GM18498 (cell line): Measurements from ENCODE around the gene ST6GALNAC1.
A peak's percentile ranks its signal among the peaks of the same experiment; 100 is the strongest.
"Not testable (repeated sequence)": the region's sequence is repeated elsewhere in the genome, so short reads cannot be mapped to it uniquely, and the experiment has no call there.

Experiments used
- ATAC-seq: cut with Tn5 transposase; IDR thresholded peaks from one replicate; pipeline ENCODE4 v1.9.1; 2021; ENCODE audit warnings: mild to moderate bottlenecking, moderate library complexity; ENCODE audit not compliant: unreplicated experiment

Gene ST6GALNAC1

DNA sequence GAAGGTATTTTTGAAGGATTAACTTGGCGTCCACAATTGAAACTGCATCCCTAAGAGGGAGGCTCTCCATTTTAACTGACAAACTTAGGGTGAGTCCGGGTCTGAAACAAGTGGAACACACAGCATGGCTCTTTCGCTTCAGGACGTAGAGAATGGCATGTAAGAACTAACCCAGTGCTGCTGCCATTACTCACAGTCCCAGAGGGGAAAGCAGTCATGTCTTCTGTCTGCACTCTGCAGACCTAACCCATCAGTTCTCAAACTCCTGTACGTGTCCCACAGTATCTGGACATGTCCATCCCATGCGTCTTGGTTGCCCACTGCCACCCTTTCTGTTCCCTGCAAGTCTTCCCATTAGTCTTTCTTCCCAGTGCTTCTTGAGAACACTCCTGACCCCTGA is 563 bp downstream of the ST6GALNAC1 start:
- no peak for ATAC-seq

DNA sequence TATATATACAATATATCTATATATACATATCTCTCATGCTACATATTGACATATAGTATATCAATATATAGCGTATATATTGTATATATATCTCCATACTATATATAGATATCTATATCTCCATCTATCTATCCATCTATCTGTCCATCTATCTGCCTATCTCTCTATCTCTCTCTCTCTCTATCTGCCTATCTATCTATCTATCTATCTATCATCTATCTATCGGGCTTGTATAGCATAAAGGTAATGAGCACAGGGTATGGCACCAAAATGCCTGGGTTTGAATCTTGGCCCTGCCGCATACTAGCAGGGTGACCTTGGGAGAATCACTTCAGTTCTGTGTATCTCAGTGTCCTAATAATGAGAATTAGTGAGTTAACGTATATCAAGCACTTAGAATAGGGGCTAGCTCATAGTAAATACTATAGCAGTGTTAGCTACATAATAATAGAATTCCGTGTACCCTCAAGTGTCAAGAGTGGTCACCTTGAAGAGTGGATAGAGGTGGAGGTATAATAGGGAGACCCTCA is 1.5 kb downstream of the ST6GALNAC1 start:
- no peak for ATAC-seq

DNA sequence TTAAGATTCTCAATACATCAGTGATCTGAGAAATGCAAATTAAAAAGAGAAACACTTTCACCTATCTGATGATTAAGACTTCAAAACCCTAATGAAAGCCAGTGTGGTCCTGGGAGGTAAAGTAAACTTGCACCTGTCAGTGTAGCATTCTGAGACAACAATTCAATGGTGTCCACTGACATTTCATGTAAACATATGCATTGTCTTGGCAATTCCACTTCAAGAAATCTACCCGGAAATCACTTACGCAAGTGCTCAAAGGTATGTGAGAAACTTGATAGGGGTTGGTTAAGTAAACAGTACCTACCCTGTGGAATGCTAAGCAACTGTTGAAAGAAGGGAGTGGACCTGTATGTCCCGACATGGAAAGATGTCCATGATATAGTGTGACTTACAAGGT is 2.1 kb downstream of the ST6GALNAC1 start:
- ATAC-seq = no peak

DNA sequence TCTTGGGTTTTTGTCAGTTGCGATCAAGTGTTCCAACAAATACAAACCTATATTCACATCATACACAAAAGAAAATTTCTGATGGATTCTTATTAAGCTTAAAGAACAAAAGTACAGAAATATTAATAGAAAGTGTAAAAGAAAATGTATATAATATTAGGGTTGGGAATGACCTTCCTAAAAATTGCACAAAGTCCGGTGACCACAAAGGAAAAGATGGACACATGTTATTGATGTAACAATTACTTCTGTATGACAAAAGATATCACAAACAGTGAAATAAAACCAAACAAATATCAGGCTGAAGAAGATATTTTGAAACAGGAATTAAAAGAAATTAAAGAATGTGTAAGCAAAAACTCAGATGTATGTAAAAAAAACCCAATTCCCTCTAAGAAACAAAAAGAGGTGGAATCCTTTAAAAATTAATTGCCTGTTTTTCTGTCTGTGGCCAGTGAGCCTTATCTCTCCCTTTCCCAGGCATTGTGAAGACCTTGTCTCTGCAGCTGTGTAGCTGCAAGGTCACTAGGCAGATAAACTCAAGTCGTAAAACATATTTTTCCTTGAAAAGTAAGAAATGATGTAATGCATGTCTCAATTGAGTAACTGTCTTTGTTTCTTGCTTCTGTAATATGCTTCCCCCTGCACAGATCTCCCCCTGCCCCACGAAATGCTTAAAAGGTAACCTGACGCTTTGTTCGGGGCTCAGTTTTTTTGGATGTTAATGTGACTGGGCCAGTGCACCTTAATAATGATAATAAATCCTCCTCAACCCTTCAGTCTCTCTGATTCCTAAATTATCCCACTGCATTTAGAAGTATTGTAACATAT is 2.8 kb downstream of the ST6GALNAC1 start:
- no peak for ATAC-seq

GRCh38 chr17:76638263-76638662 is 5.3 kb downstream of the ST6GALNAC1 start:
- ATAC-seq = no peak

DNA sequence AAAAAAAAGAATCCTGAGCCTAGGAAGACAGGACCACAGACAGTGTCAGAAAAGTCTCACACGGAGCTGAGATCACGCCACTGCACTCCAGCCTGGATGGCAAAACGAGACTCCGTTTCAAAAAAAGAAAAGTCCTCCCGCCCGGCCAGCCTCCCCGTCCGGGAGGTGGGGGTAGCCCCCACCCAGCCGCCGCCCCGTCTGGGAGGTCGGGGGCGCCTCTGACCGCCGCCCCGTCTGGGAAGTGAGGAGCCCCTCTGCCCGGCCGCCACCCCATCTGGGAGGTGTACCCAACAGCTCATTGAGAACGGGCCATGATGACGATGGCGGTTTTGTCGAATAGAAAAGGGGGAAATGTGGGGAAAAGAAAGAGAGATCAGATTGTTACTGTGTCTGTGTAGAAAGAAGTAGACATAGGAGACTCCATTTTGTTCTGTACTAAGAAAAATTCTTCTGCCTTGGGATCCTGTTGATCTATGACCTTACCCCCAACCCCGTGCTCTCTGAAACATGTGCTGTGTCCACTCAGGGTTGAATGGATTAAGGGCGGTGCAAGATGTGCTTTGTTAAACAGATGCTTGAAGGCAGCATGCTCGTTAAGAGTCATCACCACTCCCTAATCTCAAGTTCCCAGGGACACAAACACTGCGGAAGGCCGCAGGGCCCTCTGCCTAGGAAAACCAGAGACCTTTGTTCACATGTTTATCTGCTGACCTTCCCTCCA is 6.9 kb downstream of the ST6GALNAC1 start:
- ATAC-seq = not testable (repeated sequence)

DNA sequence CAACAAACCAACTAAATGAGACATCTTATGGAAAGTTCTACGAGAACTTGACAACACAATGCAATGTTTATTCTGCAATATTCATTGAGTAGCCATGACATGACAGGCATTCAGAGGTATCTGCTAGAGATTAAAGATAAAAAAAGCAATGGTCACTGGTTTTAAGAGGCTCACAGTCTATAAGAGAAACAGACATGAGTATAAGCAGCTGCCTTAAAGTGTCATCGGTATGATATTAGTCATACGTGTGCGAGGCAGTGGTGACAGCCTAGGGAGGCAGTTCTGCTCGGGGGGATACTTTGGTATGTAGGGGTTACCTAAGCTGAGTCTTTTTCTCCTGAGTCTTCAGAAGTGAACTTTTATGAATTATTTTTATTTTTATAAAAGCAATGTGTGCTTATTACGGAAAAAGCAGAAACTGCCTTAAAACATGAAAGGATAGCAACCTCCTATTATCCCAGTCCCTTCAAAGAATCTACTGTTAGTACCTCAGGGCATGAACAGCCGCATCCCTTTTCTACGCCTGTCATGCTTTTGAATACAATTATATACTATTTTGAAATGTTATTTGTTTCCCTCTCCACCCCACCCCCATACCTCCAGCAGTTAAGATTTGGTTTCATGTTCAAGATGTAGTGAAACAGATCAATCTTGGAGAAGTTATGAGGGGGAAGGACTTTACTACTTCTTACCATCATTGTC is 7.7 kb downstream of the ST6GALNAC1 start:
- ATAC-seq = no peak

GRCh38 chr17:76635039-76635438 is 8.5 kb downstream of the ST6GALNAC1 start:
- ATAC-seq = no peak

DNA sequence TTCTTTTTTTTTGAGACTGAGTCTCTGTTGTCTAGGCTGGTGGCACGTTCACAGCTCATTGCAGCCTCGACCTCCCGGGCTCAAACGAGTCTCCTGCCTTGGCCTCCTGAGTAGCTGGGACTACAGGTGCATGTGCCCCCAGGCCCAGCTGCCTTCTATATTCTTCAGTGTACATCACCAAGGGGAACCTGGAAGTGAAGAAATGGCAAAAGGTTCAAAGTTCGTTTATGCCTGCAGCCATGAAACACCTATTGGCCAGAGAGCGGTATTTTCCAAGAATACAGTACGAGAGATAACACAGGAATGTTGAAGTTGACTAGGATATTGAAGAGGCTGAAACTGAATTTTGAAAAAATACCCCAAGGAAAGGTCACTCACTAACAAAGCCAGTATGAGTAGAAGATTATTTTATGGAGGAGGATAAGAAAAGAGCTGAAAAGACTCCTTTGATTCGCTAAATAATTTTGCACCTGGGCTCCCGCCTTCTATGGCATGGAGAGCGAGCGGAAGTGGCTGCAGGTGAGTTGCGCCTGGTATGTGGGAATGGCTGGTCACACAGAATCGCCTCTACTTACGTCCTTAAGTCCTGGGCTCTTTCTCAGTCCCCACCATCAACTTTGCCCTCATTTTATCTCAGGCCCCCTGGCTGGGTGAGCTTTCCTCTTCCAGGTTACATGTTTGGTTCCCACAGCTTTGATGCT is 9.8 kb downstream of the ST6GALNAC1 start:
- no peak for ATAC-seq

GRCh38 chr17:76631821-76632565 is 11.6 kb downstream of the ST6GALNAC1 start:
- no peak for ATAC-seq

GRCh38 chr17:76630151-76630550 is 13.4 kb downstream of the ST6GALNAC1 start:
- ATAC-seq = no peak

DNA sequence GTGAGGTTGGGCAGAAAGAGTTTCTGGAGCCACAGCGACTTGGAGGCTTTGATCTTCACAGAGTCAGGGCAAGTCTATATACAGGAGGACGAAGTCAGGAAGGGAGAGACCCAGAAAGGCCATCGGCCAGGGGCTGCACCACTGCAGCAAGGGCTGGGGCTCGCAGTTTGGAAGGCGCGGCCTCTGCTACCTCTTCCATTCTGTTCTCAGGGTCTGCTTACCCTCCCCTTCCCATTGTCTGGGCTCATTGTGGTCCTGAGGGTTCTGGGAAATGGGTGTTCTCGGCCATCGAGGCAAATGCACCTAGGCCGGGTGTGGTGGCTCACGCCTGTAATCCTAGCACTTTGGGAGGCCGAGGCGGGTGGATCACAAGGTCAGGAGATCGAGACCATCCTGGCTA is 16.0 kb downstream of the ST6GALNAC1 start:
- no peak for ATAC-seq

GRCh38 chr17:76626442-76626841 is 17.1 kb downstream of the ST6GALNAC1 start:
- no peak for ATAC-seq

- ATAC-seq = no peak
Observed at GRCh38 chr17:76625496-76625895, 18.1 kb downstream of the ST6GALNAC1 start.

GRCh38 chr17:76623271-76624146 is 20.0 kb downstream of the ST6GALNAC1 start:
- peak; percentile 51 for ATAC-seq

- no peak for ATAC-seq
Observed at GRCh38 chr17:76617838-76618237, 25.7 kb downstream of the ST6GALNAC1 start.

DNA sequence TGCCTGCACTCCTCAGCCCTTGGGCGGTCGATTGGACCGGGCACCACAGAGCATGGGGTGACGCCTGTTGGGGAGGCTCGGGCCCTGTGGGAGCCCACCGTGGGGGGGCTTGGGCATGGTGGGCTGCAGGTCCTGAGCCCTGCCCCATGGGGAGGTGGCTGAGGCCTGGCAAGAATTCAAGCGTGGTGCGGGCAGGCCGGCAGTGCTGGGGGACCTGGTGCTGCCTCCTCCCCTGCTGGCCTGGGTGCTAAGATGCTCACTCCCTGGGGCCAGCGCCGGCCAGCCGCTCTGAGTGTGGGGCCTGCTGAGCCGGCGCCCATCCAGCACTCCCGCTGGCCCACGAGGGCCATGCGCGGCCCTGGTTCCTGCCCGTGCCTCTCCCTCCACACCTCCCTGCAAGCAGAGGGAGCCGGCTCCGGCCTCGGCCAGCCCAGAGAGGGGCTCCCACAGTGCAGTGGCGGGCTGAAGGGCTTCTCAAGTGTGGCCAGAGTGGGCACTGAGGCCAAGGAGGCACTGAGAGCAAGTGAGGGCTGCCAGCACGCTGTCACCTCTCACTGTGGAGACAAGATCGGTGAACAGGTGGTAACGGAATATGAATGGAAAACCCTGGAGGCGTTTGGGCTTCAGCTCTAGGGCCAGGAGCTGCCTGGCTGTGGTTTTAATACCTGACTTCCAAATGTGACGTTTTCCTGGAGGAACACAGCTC is 28.5 kb downstream of the ST6GALNAC1 start:
- no peak for ATAC-seq

DNA sequence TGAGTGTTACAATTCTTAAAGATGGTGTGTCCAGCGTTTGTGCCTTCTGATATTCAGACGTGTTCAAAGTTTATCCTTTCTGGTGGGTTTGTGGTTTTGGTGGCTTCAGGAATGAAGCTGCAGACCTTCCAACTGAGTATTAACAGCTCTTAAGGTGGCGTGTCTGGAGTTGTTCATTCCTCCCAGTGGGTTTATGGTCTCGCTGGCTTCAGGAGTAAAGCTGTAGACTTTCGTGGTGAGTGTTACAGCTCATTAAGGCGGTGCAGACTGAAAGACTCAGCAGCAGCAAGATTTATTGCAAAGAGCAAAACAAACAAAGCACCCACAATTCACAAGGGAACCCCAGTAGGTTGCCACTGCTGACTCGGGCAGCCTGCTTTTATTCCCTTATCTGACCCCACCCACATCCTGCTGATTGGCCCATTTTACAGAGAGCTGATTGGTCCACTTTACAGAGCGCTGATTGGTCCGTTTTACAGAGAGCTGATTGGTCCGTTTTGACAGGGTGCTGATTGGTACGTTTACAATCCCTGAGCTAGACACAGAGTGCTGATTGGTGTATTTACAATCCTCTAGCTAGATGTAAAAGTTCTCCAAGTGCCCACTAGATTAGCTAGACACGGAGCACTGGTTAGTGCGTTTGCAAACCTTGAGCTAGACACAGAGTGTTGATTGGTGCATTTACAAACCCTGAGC is 29.3 kb downstream of the ST6GALNAC1 start:
- ATAC-seq = not testable (repeated sequence)
